ENCODE results near the gene CD82.

DNA sequence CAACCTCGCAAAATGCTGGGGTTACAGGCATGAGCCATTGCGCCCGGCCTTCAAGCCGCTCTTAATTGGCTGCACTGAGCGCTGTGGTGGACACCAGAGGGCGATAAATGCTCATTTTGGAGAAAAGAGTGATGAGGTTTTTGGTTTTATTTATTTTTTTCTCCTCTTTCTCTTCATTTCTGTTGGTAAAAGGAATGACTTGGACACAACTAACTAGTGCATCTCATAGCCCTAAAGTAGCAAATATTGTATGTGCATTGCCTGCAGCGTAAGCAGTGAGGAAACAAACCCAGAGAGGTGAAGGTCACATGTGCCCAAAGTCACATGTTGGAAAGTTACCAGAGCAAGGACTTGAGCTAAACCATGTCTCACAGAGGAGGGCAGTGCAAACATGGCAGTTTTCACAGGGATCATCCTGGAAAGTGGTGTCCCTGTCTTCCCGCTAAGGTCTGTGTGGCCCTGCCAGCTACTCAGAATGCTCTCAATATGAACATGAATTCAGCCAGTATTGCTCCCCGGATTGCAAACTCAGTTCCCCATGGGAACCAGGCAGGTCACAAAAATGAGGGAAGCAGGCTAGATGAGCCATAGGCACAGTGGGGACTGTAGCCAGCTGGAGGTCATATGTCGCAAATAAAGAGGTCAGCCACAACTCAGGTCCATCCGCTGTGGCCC lies 8.6 kb upstream of the CD82 start:
- no peak for TF ChIP-seq EZH2 (IDR thresholded peaks at IDR 0.05; ENCODE audit: insufficient read depth, poor library complexity, severe bottlenecking)
- TF ChIP-seq EZH2phosphoT487 (IDR thresholded peaks at IDR 0.05; ENCODE audit: insufficient read depth, low read depth) = no peak

Measured in GM23248 (cell line).